Kidney epithelial cell (primary cell): Measurements from ENCODE around the gene NDUFAF5. TPM values are rescaled to one million over a fixed set of nuclear protein-coding genes. Genes with fewer than 3 reads are reported as not detected.

Experiments used
- DNase-seq: peaks from one replicate; pipeline ENCODE4 v3.0.0-alpha.2; 2010; ENCODE audit warnings: low read depth
- H3K27me3 ChIP-seq: 2 replicates; pipeline ENCODE4 v1.6.0; 2011; ENCODE audit warnings: low read length; ENCODE audit not compliant: control insufficient read depth, insufficient read depth
- H3K36me3 ChIP-seq: 2 replicates; pipeline ENCODE4 v1.5.1; 2011; ENCODE audit warnings: low read length; ENCODE audit not compliant: control insufficient read depth, insufficient read depth
- H3K4me3 ChIP-seq: 2 replicates; pipeline ENCODE4 v1.5.1; 2011; ENCODE audit warnings: low read depth, mild to moderate bottlenecking, control low read depth, low read length
- total RNA-seq: library from RNA; depleted of rRNA; stranded (reverse); fragments of >200 nt; gene quantifications from 2 replicates; pipeline ENCODE4 v1.2.3, GENCODE V29; 2015
- TF ChIP-seq, protein P1 (sequence below): IDR thresholded peaks from 2 replicates; pipeline ENCODE4 v1.5.1; 2011; ENCODE audit warnings: mild to moderate bottlenecking, moderate library complexity, low read length, control low read depth, inconsistent platforms; ENCODE audit not compliant: insufficient read depth, poor library complexity, severe bottlenecking

NDUFAF5 gene
- total RNA-seq, 1 donor from 2014 or later: 46.8 TPM

DNA sequence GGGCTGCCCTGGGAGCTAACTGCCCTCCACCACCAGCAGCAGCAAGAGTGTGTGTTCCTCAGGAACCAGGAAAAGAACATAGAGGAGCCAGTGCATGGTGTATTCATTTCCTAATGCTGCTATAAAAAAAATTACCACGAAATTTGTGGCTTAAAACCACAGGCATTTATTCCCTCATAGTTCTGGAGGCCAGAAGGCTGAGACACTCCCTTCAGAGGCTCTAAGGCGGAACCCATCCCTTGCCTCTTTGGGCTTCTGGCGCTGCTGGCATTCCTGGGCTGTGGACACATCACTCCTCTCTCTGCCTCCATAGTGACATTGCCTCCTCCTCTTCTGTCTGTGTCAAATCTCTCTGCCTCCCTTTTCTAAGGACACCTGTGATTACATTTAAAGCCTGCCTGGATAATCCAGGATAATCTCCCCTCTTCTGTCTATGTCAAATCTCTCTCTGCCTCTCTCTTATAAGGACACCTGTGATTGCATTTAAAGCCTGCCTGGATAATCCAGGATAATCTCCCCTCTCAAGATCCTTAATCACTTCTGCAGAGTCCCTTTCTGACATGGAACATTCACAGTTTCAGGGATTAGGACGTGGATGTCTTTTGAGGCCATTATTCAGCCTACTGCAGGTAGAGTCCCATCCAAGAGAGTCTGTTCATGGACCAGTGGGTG is 54.7 kb downstream of the NDUFAF5 start:
- no peak overlapping the region for H3K4me3 ChIP-seq
- no peaks in the 10 kb centered on the region for H3K27me3 ChIP-seq
- TF ChIP-seq, protein P1, sequence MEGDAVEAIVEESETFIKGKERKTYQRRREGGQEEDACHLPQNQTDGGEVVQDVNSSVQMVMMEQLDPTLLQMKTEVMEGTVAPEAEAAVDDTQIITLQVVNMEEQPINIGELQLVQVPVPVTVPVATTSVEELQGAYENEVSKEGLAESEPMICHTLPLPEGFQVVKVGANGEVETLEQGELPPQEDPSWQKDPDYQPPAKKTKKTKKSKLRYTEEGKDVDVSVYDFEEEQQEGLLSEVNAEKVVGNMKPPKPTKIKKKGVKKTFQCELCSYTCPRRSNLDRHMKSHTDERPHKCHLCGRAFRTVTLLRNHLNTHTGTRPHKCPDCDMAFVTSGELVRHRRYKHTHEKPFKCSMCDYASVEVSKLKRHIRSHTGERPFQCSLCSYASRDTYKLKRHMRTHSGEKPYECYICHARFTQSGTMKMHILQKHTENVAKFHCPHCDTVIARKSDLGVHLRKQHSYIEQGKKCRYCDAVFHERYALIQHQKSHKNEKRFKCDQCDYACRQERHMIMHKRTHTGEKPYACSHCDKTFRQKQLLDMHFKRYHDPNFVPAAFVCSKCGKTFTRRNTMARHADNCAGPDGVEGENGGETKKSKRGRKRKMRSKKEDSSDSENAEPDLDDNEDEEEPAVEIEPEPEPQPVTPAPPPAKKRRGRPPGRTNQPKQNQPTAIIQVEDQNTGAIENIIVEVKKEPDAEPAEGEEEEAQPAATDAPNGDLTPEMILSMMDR: no peak
- H3K36me3 ChIP-seq: no peaks in the 10 kb centered on the region
- peak; percentile 21 for DNase-seq

DNA sequence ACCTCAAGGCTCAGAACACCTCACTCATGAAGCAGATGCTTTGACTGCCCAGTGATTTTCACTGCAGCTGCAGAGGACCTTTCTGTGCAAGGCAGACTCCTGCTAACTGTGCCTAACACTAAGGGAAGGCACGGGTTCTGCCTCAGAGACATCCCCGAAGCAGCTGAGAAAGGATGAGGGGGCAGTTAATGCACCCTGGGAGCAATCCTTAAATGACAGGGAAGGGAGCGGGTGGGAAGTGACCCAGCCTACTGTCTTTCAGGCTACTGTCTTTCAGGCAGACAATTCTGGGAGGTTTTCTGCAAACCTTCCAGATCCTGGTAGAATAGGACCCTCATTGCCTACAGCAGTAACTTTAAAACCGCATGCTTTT is 55.3 kb downstream of the NDUFAF5 start:
- Histone ChIP-seq H3K4me3 (no peak overlapping the region), H3K36me3 (no peaks in the 10 kb centered on the region), H3K27me3 (no peaks in the 10 kb centered on the region)
- TF ChIP-seq, protein P1: no peak
- DNase-seq: no peak

DNA sequence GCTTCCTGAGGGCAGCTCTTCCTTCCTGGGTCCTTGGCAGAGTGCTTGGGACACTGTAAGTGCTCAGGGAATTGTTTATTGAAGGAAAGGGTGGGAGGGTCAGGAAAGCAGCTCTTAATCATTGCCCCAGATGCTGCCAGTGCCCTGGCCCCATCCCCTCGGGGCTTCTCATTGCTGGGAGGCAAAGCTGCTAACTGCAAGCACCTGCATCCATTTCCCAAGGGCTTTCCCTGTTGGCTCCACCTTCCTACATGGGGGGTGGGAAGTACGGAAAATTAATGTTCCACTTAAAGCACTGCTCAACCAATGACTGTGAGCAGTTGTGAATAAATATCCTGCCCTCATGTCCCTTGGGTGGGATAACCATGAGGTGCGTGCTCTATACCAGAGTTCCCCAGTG is 56.4 kb downstream of the NDUFAF5 start:
- TF ChIP-seq, protein P1: no peak
- no peak for DNase-seq
- Histone ChIP-seq H3K27me3 (no peaks in the 10 kb centered on the region), H3K36me3 (no peaks in the 10 kb centered on the region), H3K4me3 (no peak overlapping the region)

DNA sequence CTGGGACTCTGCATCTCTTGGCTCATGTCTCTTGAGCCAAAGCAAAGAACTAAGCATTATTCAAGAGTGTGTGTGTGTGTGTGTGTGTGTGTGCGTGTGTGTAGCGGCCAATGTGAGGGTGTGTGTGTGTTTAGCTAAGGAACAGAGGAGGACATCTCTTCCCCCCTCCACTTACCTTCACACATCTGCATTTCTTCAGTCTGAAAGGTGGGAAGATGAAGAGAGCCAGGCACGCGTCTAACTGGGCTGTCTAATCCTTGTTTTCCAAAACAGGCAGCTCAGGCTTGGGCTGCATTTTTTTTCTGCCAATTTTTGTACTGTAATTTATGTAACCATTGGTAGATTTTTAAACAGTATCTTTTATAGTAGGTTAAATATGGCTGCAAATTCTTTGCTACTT is 59.5 kb downstream of the NDUFAF5 start:
- no peak for DNase-seq
- TF ChIP-seq, protein P1: no peak
- no peaks in the 10 kb centered on the region for H3K27me3 ChIP-seq
- H3K4me3 ChIP-seq: no peak overlapping the region
- H3K36me3 ChIP-seq: no peaks in the 10 kb centered on the region

DNA sequence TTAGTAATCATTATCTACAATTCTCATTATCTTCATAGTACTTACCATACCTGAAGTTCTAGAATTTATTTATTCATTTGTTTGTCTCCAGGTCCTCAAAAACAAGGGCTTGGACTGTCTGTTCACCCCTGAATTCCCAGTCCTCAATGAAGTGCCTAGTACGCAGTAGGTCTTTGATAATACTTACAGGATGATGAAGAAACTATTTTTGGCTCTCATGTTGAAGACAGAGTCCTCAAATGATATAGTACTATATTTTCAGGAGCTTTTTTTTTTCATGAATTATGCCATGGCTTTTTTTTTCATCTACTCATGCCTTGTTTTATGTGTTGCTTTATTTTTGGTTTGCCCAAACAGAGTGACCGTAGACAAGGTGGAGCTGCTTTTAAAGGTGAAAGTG is 66.5 kb downstream of the NDUFAF5 start:
- TF ChIP-seq, protein P1: no peak
- H3K27me3 ChIP-seq: no peaks in the 10 kb centered on the region

DNA sequence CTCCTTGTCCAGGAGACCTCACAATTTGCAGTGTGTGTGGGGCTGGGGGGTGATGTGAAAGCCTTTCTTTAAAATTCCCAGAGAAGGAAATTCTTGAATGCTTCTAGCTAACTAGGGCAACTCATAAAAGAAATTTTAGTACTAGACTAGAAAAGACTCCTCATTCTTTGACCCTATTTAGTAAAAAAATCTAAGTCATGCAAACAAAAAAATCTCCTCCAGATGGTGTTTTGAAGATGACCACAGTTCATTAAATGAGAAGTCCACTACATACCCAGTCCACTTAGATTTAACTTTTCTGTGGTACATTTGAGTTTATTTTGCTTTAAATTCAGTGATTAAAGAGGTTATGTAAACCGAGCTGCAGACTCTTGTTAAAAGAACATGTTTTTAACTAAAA is 67.5 kb downstream of the NDUFAF5 start:
- Histone ChIP-seq H3K4me3 (no peak overlapping the region), H3K36me3 (no peaks in the 10 kb centered on the region), H3K27me3 (no peaks in the 10 kb centered on the region)
- TF ChIP-seq, protein P1: no peak
- DNase-seq: no peak

More for the DNA sequence above, 66.5 kb downstream of the NDUFAF5 start:
- H3K36me3 ChIP-seq: no peaks in the 10 kb centered on the region
- no peak for DNase-seq
- no peak overlapping the region for H3K4me3 ChIP-seq
